Right atrium auricular region (tissue), 2 donors: ENCODE measurements around the gene FIS1. TPM values are rescaled to one million over a fixed set of nuclear protein-coding genes. Genes with fewer than 3 reads are reported as not detected.

Experiments
- DNase-seq: peaks from one replicate; pipeline ENCODE4 v3.0.0-alpha.2; 2019; ENCODE audit warnings: low spot score
- H3K27ac ChIP-seq, 2 donors: fragments of 200-600 bp; sonication (generic); 1 replicate in 1 of 2; 2 replicates in 1 of 2; pipeline ENCODE4 v1.5.1; 2016 to 2019
- H3K27me3 ChIP-seq, 2 donors: fragments of 200-600 bp; sonication (generic); one replicate each; pipeline versions ENCODE4 v1.5.1 to v1.6.0; 2017 to 2019
- H3K36me3 ChIP-seq: fragments of 200-600 bp; sonication (generic); one replicate; pipeline ENCODE4 v1.5.1; 2016
- H3K4me1 ChIP-seq, 2 donors: fragments of 200-600 bp; sonication (generic); one replicate each; pipeline versions ENCODE4 v1.5.1 to v1.6.0; 2017 to 2019
- H3K4me3 ChIP-seq, 2 donors: fragments of 200-600 bp; sonication (generic); 1 replicate in 1 of 2; 2 replicates in 1 of 2; pipeline ENCODE4 v1.5.1; 2017 to 2019; ENCODE audit warnings: mild to moderate bottlenecking in 1 of 2, moderate library complexity in 1 of 2
- H3K9me3 ChIP-seq, 2 donors: fragments of 200-600 bp; sonication (generic); one replicate each; pipeline ENCODE4 v1.5.1; 2019
- total RNA-seq, 2 donors: library from RNA; depleted of rRNA; stranded (reverse); fragments of >200 nt; gene quantifications; one replicate each; pipeline ENCODE4 v1.1.0, GENCODE V29; 2016
- TF ChIP-seq, protein P1 (sequence below), 2 donors: fragments of 200-600 bp; sonication (generic); IDR thresholded peaks; one replicate each; pipeline ENCODE4 v1.5.1; 2019; ENCODE audit warnings: antibody characterized with exemption in 2 of 2

The FIS1 gene
- total RNA-seq, 2 donors from 2014 or later, result 359 to 459 TPM

DNA sequence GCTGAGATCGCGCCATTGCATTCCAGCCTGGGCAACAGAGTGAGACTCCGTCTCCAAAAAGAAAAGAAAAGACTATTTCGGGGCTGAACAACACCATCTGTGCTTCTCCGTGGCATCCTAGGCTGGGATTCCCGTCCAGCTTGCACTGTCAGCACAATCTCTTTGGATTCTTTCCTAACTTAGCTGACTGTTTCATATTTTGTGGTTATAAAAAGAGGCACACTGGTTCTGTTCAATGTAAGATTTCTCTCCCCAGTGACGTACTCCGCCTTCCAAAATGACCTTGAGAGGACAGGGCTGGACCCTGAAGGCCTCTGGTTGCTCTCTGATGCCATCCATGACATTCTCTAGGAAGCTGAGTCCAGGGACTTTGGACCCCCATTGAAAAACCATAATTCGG, 18.2 kb downstream of the FIS1 start:
- no peaks in the 10 kb centered on the region for H3K27me3 ChIP-seq
- peaks cover 43% of the 10 kb centered on the region for H3K36me3 ChIP-seq
- no peak for DNase-seq
- peaks cover 0 to 4% of the 10 kb centered on the region in 2 donors for H3K4me1 ChIP-seq
- no peak overlapping the region for H3K27ac ChIP-seq
- TF ChIP-seq, protein P1, sequence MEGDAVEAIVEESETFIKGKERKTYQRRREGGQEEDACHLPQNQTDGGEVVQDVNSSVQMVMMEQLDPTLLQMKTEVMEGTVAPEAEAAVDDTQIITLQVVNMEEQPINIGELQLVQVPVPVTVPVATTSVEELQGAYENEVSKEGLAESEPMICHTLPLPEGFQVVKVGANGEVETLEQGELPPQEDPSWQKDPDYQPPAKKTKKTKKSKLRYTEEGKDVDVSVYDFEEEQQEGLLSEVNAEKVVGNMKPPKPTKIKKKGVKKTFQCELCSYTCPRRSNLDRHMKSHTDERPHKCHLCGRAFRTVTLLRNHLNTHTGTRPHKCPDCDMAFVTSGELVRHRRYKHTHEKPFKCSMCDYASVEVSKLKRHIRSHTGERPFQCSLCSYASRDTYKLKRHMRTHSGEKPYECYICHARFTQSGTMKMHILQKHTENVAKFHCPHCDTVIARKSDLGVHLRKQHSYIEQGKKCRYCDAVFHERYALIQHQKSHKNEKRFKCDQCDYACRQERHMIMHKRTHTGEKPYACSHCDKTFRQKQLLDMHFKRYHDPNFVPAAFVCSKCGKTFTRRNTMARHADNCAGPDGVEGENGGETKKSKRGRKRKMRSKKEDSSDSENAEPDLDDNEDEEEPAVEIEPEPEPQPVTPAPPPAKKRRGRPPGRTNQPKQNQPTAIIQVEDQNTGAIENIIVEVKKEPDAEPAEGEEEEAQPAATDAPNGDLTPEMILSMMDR (IDR thresholded peaks at IDR 0.05), result no peak
- H3K4me3 ChIP-seq, result no peak overlapping the region
- no peaks in the 10 kb centered on the region for H3K9me3 ChIP-seq

DNA sequence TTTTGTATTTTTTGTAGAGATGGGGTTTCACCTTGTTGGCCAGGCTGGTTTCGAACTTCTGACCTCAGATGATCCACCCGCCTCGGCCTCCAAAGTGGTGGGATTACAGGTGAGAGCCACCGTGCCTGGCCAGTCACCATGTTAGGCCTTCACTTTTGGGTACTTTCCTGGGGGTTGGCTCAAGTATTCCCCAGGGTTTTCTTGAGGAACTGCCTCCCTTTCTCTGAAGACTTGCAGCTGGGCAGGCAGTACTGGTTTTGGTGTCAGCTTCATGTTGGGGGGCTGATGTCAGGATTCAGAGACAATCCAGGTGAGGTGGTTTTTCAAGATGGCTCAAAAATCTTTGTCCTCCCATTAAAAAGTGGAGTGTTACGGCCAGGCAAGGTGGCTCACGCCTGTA, 19.2 kb downstream of the FIS1 start:
- TF ChIP-seq, protein P1 (IDR thresholded peaks at IDR 0.05), result no peak
- Histone ChIP-seq H3K27me3 (no peaks in the 10 kb centered on the region), H3K36me3 (peaks cover 43% of the 10 kb centered on the region), H3K4me3 (no peak overlapping the region), H3K9me3 (no peaks in the 10 kb centered on the region), H3K4me1 (peaks cover 0 to 2% of the 10 kb centered on the region in 2 donors), H3K27ac (no peak overlapping the region)
- no peak for DNase-seq

DNA sequence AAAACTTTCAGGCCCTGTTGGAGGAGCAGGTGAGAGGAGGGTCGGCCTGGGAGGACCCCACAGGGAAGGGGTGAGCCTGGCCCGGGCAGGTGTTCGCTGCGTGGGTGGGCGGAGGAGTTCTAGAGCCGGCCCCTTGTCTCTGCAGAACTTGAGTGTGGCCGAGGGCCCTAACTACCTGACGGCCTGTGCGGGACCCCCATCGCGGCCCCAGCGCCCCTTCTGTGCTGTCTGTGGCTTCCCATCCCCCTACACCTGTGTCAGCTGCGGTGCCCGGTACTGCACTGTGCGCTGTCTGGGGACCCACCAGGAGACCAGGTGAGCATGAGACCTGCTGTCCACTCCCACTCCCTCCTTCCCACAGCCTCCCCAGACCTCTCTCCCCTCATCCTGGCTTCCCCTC, 21.4 kb downstream of the FIS1 start:
- no peak for DNase-seq
- Histone ChIP-seq H3K27me3 (no peaks in the 10 kb centered on the region), H3K4me3 (no peak overlapping the region), H3K9me3 (no peaks in the 10 kb centered on the region), H3K27ac (no peak overlapping the region), H3K4me1 (peaks cover 0 to 20% of the 10 kb centered on the region in 2 donors), H3K36me3 (peaks cover 43% of the 10 kb centered on the region)
- TF ChIP-seq, protein P1 (IDR thresholded peaks at IDR 0.05), result no peak

DNA sequence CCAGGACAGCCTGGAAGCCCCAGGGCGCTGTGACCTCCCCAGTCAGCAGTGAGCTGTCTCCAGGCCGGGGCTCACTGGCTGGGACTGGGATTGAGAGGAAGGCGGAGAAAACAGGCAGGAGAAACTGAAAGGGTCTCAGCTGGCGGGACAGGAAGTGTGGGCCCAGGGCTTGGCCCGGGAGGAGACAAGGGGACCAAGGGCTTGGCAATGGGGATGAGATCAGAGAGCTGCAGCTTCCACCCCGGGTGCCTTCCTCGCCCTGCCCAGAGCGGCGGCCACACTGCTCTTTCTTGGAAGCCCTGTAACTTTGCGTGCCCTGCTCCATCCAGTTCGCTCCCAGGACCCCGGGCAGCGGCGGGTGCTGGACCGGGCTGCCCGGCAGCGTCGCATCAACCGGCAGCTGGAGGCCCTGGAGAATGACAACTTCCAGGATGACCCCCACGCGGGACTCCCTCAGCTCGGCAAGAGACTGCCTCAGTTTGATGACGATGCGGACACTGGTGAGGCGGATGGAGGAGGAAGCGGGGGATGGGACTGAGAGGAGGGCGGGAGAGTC, 22.5 kb downstream of the FIS1 start:
- TF ChIP-seq, protein P1 (IDR thresholded peaks at IDR 0.05), result no peak
- no peak for DNase-seq
- Histone ChIP-seq H3K4me3 (no peak overlapping the region), H3K27me3 (no peaks in the 10 kb centered on the region), H3K9me3 (no peaks in the 10 kb centered on the region), H3K4me1 (peaks cover 0 to 23% of the 10 kb centered on the region in 2 donors), H3K36me3 (peaks cover 43% of the 10 kb centered on the region), H3K27ac (no peak overlapping the region)

DNA sequence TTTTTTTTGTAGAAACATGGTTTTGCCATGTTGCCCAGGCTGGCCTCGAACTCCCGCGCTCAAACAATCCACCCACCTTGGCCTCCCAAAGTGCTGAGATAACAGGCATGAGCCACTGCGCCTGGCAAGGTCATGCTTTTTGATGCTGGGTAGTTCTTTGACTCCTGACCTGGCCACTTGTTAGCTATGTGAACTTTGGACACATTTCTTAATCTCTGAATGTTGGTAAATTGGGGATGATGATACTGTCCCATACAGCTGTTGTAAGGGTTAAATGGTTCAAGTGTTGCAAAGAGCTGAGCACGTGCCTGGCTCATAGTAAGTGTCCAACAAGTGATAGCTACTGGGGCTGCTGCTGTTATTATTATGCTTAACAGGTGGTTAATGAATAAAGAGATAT, 24.6 kb downstream of the FIS1 start:
- Histone ChIP-seq H3K27me3 (no peaks in the 10 kb centered on the region), H3K4me1 (peaks cover 0 to 38% of the 10 kb centered on the region in 2 donors), H3K9me3 (no peaks in the 10 kb centered on the region), H3K4me3 (no peak overlapping the region), H3K27ac (no peak overlapping the region), H3K36me3 (peaks cover 28% of the 10 kb centered on the region)
- TF ChIP-seq, protein P1 (IDR thresholded peaks at IDR 0.05), result no peak
- DNase-seq, result no peak
